HL-60 (cell line): Measurements from ENCODE around the gene SARDH.
A peak's percentile ranks its signal among the peaks of the same experiment; 100 is the strongest.

Experiments
- DNase-seq, 2 experiments: peaks; one replicate each; pipeline ENCODE4 v3.0.0-alpha.2; 2010 to 2020; ENCODE audit warnings: low read depth in 1 of 2, low spot score in 1 of 2
- H3K27ac ChIP-seq: fragments of 250-450 bp; sonication (Bioruptor Pico); replicated peaks from 2 replicates; pipeline ENCODE4 v1.5.1; 2020; ENCODE audit warnings: mild to moderate bottlenecking, moderate library complexity
- H3K27me3 ChIP-seq: fragments of 250-450 bp; sonication (Bioruptor Pico); 2 replicates; pipeline ENCODE4 v1.5.1; 2021; ENCODE audit warnings: mild to moderate bottlenecking, moderate library complexity; ENCODE audit not compliant: insufficient read depth, poor library complexity, severe bottlenecking
- H3K4me3 ChIP-seq: replicated peaks from 2 replicates; pipeline ENCODE4 v1.5.1; 2011; ENCODE audit warnings: mild to moderate bottlenecking, control low read depth, low read length; ENCODE audit not compliant: insufficient read depth
- CTCF ChIP-seq: IDR thresholded peaks from one replicate; pipeline ENCODE4 v1.5.1; 2011; ENCODE audit warnings: low read length, control low read depth, inconsistent platforms; ENCODE audit not compliant: insufficient read depth
- GABPA ChIP-seq: IDR thresholded peaks from 2 replicates; pipeline ENCODE4 v1.6.1; 2012; ENCODE audit warnings: low read depth
- POLR2AphosphoS5 ChIP-seq: IDR thresholded peaks from 2 replicates; pipeline ENCODE4 v1.6.1; 2012; ENCODE audit warnings: low read depth
- REST ChIP-seq: IDR thresholded peaks from 2 replicates; pipeline ENCODE4 v1.6.1; 2012; ENCODE audit warnings: low read depth; ENCODE audit not compliant: insufficient replicate concordance
- SPI1 ChIP-seq: IDR thresholded peaks from 2 replicates; pipeline ENCODE4 v1.6.1; 2012; ENCODE audit warnings: low read depth, mild to moderate bottlenecking, borderline replicate concordance

The SARDH gene

GRCh38 chr9:133786371-133786753 is 48.2 kb upstream of the SARDH start:
- H3K27me3 ChIP-seq = peaks cover 11% of the 10 kb centered on the region
- H3K27ac ChIP-seq = no peak overlapping the region
- TF ChIP-seq REST (no peak), GABPA (no peak), CTCF (no peak), SPI1 (no peak), POLR2AphosphoS5 (no peak)
- no peak overlapping the region for H3K4me3 ChIP-seq
- DNase-seq = peak in 1 of 2 experiments; percentile 18

GRCh38 chr9:133785753-133786370 is 47.7 kb upstream of the SARDH start:
- peak; percentile 17; the same call in 1 of the 2 replicates for TF ChIP-seq SPI1
- no peak for TF ChIP-seq GABPA
- DNase-seq = no peak
- Histone ChIP-seq H3K27me3 (peaks cover 11% of the 10 kb centered on the region), H3K4me3 (no peak overlapping the region), H3K27ac (no peak overlapping the region)

GRCh38 chr9:133784731-133785561 is 46.8 kb upstream of the SARDH start:
- no peak overlapping the region for H3K4me3 ChIP-seq
- peaks cover 11% of the 10 kb centered on the region for H3K27me3 ChIP-seq
- TF ChIP-seq GABPA = no peak
- TF ChIP-seq CTCF = no peak
- TF ChIP-seq SPI1 = no peak
- TF ChIP-seq REST = no peak
- TF ChIP-seq POLR2AphosphoS5 = no peak
- H3K27ac ChIP-seq = no peak overlapping the region
- no peak for DNase-seq

- no peaks in the 10 kb centered on the region for H3K27me3 ChIP-seq
- TF ChIP-seq SPI1 (no peak), CTCF (no peak), REST (no peak), POLR2AphosphoS5 (no peak), GABPA (no peak)
- no peak overlapping the region for H3K4me3 ChIP-seq
- H3K27ac ChIP-seq = no peak overlapping the region
- no peak for DNase-seq
Measured at GRCh38 chr9:133783331-133783731, 45.2 kb upstream of the SARDH start.
